Loucy (cell line): ENCODE results near the gene PKIB.

Experiments
- CTCF ChIP-seq: fragments of 200-600 bp; sonication (generic); conservative IDR thresholded peaks from 2 replicates; pipeline ENCODE4 v1.5.1; 2014; ENCODE audit warnings: mild to moderate bottlenecking, antibody characterized with exemption, low read length
- EZH2phosphoT487 ChIP-seq: fragments of 200-600 bp; IDR thresholded peaks from 2 replicates; pipeline ENCODE4 v1.6.1; 2018; ENCODE audit warnings: antibody characterized with exemption, mild to moderate bottlenecking, moderate library complexity, borderline replicate concordance

- TF ChIP-seq CTCF (no peak), EZH2phosphoT487 (no peak)
Measured at GRCh38 chr6:122694602-122695001, 84.4 kb downstream of the PKIB start.
